GM21423 (cell line): ENCODE data around the gene TRIM67.
A peak's percentile ranks its signal among the peaks of the same experiment; 100 is the strongest.

Experiments
- ATAC-seq: cut with Tn5 transposase; IDR thresholded peaks from one replicate; pipeline ENCODE4 v1.9.1; 2021; ENCODE audit warnings: mild to moderate bottlenecking, moderate library complexity; ENCODE audit not compliant: unreplicated experiment

The TRIM67 gene

DNA sequence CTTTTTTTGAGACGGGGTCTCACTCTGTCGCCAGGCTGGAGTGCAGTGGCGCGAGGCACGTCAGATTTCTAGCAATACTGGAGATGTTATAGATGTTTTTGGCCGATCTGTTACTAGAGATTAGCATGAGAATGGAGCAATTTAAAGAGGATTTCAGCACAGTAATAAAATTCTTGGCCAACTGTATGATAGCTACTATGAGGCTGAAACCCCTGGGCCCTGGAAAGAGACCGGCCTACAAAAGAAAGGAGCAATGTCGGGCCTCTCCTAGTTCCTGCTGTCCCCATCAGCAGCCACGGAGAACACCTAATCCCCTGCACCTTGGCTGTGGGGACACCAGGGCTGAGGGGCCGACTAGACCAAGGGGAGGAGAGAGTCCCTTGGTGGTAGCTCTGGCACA lies 69.7 kb downstream of the TRIM67 start:
- no peak for ATAC-seq

DNA sequence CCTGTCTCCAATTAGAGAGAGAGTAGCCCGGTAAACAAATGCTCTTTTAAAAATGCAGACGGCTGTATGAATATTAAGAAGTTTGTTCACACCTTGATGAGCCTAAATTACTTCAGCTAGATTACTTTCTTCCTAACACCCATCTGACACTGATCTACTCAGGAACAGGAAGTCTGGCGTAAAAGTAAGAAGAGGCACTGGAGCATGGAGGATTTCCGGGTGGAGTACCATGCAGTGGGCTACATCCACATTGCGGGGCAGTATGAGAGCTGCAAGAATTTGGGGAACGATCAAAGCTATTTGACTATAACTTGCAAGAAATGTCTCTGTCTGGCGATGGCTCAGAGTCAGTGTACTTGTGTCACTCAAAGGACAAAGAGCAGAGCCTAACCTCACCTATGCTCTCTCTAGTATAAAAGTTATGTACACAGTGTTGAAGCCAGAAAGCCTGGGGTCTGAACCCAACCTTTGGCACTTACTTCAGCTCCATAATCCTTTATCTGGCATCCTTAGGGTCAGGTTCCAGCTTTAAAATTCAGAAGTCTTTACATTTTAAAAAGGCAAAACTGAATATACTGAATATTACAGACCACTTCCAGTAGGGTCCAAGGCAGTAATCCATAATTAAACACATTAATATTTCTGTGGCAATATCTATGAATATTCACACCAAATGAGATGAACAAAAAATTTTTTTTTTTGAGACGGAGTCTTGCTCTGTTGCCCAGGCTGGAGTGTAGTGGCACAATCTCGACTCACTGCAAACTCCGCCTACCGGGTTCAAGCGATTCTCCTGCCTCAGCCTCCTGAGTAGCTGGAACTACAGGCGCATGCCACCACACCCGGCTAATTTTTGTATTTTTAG lies 71.2 kb downstream of the TRIM67 start:
- ATAC-seq, result peak; percentile 87

DNA sequence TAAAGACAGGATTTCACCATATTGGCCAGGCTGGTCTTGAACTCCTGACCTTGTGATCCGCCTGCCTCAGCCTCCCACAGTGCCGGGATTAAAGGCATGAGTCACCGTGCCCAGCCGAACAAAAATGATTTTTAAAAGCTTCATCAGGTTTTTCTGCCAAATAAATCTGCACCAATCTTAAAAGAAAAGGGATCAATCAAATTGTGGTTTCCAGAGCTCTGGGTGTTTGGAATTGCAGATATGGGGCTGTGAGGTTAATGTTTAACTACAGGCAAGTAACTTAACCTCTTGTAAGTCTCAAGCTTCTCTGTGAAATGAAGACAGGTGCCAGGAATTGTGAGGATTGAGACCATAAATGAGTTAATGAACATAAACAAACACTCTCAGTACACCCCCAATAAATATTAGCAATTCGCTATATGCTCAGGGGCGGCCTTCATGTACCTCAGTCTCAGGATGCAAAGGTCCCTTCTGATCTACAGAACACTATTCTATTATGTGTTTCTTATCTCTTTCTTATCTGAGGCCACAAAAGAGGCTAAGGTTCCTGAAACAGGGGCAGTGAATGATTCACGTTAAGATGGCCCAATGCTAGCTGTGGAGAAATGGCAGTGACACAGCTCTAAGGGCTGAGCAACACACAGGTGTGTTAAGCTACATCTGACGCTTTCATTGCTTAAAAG lies 72.0 kb downstream of the TRIM67 start:
- no peak for ATAC-seq

DNA sequence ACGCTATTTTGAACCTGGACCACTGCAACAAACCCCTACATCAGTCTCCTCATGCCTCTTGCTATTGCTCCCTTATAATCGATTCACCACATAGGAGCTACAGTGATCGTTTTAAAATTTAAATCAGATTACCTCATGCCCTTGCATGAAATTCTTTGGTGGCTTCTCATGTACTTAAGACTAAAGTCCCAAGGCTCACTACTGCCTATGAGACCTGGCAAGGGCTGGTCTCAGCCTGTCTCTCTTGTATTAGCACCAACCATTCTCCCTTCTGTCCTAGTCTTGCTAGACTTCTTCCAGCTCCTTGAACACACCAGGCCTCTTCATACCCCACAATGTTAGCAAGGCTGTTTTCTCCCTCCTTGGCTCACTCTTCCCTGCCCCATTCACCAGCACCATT lies 72.6 kb downstream of the TRIM67 start:
- ATAC-seq, result no peak

DNA sequence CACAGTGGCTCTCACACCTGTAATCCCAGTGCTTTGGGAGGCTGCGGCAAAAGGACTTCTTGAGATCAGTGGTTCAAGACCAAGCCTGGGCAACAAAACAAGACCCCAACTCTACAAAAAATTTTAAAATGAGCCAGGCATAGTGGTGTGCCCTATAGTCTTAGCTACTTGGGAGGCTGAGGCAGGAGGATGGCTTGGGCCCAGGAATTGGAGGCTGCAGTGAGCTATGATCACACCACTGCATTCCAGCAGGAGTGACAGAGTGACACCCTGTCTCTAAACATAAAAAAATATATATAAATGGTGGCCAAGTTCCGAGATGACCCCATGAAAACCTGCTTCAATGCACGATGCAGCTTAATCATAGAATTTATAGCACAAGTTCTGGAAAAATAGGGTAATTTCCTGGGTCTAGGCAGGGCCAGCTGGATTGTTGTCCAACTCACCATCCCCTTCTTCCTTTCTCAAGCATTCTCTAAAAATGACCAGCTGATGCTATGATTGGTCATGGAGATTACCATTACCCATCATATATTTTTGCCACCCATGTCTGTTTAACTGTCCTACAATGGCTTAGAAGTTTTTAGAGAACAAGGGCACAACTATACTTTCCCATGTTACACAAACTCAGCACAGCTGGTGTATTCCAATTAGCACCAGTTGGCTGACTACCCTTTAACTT lies 73.8 kb downstream of the TRIM67 start:
- ATAC-seq, result no peak

DNA sequence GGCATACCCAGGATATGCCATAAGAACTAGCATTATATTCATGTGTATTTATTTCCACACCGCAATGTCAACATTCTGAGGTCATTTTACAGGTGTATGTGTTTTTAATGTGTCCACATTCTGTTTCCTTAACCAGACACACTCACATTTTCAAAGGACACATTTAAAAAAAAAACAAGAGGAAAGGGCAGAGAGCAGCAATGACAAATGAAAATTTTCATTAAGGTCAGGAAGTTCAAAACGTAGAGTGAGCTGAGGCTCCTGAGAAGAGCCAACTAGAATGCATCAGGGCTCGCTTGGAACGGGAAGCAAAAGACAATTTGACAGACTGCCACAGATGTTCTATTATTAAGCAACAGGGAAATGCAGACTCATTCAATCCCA lies 74.3 kb downstream of the TRIM67 start:
- ATAC-seq, result no peak

DNA sequence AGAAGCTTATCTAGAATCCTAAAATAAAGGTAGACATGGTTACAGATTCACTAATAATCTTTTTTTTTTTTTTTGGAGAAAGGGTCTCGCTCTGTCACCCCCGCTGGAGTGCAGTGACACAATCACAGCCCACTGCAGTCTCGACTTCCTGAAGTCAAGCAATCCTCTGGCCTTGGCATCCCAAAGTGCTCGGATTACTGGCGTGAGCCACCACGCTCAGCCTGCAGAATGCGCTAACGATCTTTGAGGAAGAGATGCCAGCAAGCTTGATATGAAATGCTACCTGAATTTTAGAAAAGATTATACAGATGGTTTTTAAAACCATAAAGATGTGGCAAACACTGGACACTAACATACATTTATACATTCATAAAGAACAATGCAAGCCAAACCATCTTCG lies 75.1 kb downstream of the TRIM67 start:
- ATAC-seq, result no peak

DNA sequence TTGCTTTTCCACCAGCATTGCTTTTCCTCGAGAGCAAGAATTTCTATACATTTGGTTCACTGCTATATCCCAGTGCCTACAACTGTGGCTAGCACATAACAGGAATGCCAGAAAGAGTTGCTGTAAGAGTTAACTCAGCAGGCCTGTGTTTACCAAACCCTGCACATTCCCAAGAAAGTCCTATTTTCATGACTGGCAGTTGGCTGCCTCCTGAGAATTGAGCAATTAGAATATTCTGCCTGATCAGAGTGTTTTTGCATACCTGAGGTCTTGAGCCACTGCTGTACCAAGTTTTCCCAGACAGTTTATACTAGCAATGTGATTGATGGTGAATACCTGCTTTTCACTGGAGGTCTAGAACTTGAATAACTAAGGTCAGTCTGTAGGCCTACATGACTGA lies 76.4 kb downstream of the TRIM67 start:
- no peak for ATAC-seq

DNA sequence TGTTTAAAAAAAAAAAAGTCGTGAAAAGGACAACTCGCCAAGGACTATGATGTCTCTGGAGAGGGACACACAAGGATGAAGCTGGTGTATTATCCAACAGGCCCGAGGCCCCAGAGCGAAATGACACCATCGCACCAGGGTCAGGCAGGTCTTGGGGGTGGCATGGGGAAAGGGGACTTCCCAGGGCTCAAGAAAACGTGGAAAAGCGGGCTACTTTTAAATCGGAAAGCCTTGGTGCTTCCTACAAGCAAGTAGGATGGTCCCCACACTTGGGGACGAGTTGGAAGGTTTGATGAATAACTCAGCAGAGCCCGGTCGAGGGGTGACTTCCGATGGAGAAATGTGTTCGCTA lies 78.6 kb downstream of the TRIM67 start:
- ATAC-seq, result no peak

DNA sequence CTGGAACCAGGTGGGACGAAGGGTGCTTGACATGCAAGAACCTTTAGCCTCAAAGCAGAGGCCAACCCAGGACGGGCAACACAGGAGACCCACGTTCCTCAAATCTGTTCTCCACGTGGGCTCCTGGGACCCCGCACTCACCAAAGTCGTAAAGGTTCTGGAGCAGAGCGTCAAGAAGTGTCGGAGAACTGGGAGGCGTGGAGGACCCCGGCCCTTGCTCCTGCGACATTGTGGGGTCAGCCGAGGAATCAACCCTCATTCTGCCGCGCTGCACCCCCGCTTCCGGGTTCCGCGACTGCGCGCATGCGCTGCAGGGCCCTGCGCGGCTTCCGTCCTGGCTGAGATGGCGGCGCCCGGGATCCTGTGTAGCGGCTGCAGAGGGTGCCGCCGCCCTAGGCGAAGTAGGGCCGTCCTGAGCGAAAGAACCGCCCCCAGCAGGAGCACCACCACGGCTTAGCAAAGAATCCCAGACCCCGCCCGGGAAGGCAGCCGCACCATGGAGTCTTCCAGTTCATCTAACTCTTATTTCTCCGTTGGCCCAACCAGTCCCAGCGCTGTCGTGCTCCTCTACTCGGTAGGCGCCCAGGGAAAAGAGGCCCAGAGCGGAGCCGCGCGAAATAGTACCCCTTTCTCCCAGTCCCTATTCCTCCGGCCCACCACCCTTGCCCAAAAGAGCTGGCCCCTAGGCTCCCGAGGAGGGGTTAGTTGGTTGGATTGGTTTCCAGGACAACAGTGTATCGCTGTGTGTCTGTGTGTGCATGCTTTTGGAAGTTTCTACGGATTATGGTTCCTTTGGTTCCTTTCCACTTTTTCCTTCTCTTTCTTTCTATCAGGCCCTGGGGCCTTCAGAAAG lies 79.3 kb downstream of the TRIM67 start, which contains the start of gene GNPAT:
GNPAT (plus strand) TSS at position 330 of the 853 bp plus-strand sequence; CDS start at position 497, 167 bp downstream.
- peak; percentile 95 for ATAC-seq

DNA sequence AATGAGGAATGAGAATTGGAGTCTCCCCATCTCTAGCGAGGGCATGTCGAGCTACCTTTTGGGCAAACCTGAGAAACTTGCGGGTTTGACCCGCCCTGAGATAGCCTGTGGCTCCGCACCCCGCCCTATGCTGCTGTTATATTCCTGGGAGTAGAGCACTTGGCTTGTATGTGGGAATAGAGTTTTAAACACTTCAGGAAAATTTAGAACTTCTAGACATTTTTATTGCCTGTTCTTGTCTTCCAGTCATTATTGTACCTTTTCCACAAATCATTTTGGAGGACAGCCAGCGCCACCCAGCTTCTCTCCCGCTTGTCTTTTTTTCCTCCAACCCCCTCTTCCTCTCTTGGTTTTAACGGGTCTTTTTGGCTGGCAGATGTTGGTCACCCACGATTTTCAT lies 79.9 kb downstream of the TRIM67 start:
- ATAC-seq, result no peak

DNA sequence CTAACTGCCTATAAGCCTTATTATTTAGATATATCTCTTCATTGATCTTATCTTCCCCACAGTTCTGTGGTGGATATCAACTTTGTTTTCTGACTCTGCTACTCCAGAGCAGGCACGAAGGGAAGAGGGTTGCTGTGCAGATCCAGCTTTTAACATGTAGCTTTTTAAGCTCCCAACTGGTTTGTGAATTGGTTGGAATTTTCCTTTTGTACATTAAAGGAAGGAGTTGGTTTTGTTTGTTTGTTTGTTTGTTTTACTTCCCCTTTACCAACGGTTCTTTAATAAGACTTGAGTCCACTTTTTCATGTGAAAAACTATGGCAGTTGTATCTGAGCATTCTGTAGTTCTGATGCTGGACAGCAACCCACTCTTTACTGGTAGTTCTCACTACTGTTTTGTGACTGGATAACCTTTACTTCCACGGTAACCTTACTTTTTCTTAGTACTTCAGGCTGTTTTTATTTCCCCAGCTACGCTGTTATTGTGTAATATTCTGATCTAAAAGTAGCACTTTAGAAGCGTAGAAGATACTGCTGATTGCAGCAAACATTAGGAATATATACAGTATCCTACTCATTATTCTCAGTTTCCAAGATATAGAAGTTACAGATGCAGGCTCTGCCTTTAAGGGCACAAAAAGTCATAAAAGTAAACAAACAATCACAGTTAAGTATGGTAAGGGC lies 80.8 kb downstream of the TRIM67 start:
- ATAC-seq, result no peak

DNA sequence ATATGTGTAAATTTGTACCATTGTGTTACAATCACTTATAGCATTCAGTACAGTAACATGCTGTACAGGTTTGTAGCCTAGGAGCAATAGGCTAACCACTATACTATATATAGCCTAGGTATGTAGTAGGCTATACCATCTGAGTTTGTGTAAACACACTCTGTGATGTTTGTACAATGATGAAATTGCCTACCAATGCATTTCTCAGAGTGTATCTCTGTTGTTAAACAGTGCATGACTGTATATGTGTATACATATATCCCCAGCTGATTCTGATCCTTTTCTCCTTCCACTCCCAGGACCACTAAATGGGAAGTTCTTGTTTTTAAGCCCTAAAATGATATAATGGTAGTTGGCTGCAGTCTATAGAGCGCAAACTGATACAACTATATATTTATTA lies 86.9 kb downstream of the TRIM67 start:
- no peak for ATAC-seq

DNA sequence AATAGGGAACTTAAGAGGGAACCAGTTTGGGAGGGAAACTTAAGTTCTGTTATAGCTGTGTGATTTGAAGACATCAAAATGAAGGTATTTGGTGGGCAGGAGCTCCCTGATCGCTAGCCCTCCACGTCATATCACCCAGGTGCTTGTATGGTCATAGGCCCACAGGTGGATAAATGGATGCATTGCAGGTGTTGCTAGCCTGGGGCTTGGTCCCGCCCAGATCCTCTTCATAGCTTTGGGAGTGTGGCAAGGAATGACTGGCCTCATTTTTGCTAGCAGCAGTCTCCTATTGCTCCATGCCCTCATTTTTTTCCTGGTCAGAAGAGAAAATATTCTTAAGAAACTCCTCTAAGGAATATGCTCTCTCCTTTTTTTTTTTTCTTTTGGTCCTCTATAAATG lies 90.5 kb downstream of the TRIM67 start:
- no peak for ATAC-seq

DNA sequence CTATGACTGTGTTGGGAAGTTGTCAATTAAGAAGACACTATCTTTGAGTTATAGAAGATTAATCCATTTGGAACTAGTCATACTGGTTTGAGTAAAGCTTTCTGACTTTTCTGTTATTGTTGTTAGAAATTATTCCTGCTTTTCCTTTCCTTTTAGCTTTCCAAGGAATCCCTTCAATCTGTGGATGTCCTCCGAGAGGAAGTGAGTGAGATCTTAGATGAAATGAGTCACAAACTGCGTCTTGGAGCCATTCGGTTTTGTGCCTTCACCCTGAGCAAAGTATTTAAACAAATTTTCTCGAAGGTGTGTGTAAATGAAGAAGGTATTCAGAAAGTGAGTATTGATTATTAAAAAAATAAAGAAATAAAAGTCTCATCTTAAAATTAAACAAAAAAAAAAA lies 98.5 kb downstream of the TRIM67 start:
- no peak for ATAC-seq

DNA sequence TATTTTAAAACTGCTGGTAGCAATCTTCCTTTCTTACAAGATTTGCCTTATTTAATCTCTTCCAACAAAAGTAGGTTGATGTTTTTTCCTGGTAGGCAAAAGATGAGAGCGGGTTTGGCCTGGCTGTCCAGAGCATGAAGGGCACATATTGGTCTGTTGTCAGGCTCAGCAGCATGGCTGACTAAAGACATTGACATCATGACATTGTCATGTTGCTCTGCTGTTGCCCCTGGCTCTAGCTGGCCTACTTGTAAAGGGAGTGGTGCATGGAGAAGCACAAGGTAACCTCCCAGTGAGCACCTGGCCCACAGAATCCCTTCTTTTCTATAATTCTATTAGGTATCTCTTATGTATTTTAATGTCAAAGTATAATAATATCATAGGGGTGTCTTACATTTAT lies 102.8 kb downstream of the TRIM67 start:
- no peak for ATAC-seq

DNA sequence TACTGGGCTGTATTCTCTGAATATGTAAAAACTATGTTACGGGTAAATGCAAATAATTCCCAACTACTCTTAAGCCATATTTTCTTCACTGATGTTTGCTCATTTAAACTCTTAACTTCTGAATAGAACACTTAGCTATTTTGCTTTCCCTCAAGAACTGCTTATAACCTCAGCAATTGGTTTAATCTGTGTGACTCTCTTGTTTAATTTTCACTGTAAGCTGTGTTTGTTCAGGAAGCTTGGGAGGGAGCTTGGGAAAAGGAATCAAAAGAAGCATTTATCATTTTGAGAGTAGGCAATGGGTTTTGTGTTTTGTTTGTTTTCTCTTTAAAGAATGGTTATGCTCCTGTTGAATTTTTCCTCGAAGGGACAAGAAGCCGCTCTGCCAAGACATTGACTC lies 103.5 kb downstream of the TRIM67 start:
- no peak for ATAC-seq

DNA sequence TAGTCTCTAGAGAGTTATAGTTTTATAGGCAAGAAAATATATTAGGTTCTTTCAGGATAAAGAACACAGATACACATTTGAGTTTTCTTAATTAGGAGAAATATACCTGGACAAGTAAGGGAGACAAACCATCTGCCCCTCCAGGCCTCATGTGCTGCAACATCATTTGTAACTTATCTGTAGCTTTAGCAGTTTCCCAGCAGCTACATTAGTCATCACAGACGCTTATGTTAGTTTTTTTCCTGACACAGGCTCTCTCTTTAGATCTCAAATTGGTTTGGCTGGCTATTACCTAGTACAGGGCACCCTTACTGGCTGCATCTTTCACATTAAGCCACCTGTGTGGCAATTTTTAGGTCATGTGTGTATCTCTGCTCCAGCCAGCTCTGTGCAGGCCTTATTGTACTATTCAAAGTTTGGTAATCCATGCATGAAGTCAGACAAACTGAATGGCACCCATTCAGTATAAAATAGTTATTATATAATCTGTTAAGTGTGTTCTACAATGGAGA lies 105.0 kb downstream of the TRIM67 start:
- no peak for ATAC-seq
